ENCODE measurements around the gene KARS1.

The KARS1 gene

GRCh38 chr16:75588716-75589115 lies 58.7 kb downstream of the KARS1 start:
- in situ Hi-C loops (cut with MboI; ENCODE audit: low sequenced_read_pairs) = no loop called here

GRCh38 chr16:75584108-75584507 lies 63.4 kb downstream of the KARS1 start:
- in situ Hi-C loops (cut with MboI; ENCODE audit: low sequenced_read_pairs) = no loop called here

DNA sequence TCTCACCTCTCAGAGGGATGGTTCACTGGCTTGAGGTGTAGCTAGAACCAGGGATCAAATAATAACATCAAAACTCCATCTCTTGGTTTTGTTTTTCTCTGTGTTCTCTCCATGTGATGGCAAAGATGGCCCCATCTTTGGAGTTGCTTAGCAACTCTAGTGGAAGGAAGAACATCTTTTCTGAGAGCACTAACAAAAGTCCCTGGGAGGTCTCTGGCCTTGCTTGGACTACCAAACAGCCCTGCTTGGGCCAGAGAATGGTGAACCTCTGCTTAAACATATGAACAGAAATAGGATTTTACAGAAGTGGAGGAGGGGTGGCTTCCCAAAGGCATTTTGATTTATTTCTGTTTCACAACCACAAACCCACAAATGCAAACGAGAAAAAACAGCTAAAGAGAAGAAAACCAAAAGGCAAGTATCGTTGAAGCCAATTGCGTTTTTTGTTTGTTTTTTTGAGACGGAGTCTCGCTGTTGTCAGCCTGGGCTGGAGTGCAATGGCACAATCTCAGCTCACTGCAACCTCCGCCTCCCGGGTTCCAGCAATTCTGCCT lies 68.1 kb downstream of the KARS1 start:
- in situ Hi-C loops (cut with MboI; ENCODE audit: low sequenced_read_pairs) = no loop called here

- in situ Hi-C loops (cut with MboI; ENCODE audit: low sequenced_read_pairs) = no loop called here
Observed at GRCh38 chr16:75578725-75579124, 68.7 kb downstream of the KARS1 start.

GRCh38 chr16:75578212-75578611 lies 69.3 kb downstream of the KARS1 start:
- in situ Hi-C loops (cut with MboI; ENCODE audit: low sequenced_read_pairs) = no loop called here

Measured in hTERT RPE-1 (cell line).